ENCODE measurements around the gene LRCH2. TPM values are rescaled to one million over a fixed set of nuclear protein-coding genes. Genes with fewer than 3 reads are reported as not detected.

The LRCH2 gene
- total RNA-seq, 1 experiment from 2014 or later, result 6.6 TPM

- Mint-ChIP-seq H3K36me3 (ENCODE audit: insufficient read depth in 1 of 3, low read depth in 3 of 3) (peaks cover 24 to 33% (median 25%) of the 10 kb centered on the region in 3 experiments), H3K27me3 (ENCODE audit: low read depth) (no peaks in the 10 kb centered on the region), H3K4me1 (peaks cover 2 to 10% of the 10 kb centered on the region in 2 experiments; a peak in 3 of 4 replicates), H3K9me3 (peaks cover 19 to 22% of the 10 kb centered on the region in 2 experiments), H3K4me3 (no peak overlapping the region), H3K27ac (no peak overlapping the region; a peak in 1 of 7 replicates)
- Histone ChIP-seq H3K4me2 (ENCODE audit: insufficient read depth, insufficient read length, low read length) (no peak overlapping the region), H3K4me1 (ENCODE audit: insufficient read depth, low read length) (no peaks in the 10 kb centered on the region), H3K23ac (ENCODE audit: insufficient read length, low read depth, low read length) (no peak overlapping the region), H4K91ac (ENCODE audit: insufficient read length, low read depth, low read length) (no peak overlapping the region), H3K4ac (ENCODE audit: low read depth, low read length) (no peak overlapping the region), H2BK12ac (ENCODE audit: insufficient read length, low read depth, low read length) (no peak overlapping the region), H3K23me2 (ENCODE audit: insufficient read length, low read depth, low read length, poor library complexity, severe bottlenecking) (no peaks in the 10 kb centered on the region), H2BK5ac (ENCODE audit: insufficient read length, low read length) (no peak overlapping the region), H3K9ac (ENCODE audit: extremely low read depth, insufficient read length, low read length) (no peak overlapping the region), H3K79me2 (ENCODE audit: insufficient read depth, low read length) (no peaks in the 10 kb centered on the region), H2AFZ (ENCODE audit: low read length) (no peak overlapping the region), H3K14ac (ENCODE audit: insufficient read depth, low read length) (no peak overlapping the region), H2BK15ac (ENCODE audit: low read depth, low read length) (no peak overlapping the region), H4K20me1 (ENCODE audit: control insufficient read depth, insufficient read depth, insufficient read length) (no peaks in the 10 kb centered on the region), H3K27me3 (ENCODE audit: insufficient read depth, low read length) (no peaks in the 10 kb centered on the region), H3K56ac (ENCODE audit: insufficient read length, low read depth, low read length) (no peak overlapping the region), H2BK120ac (ENCODE audit: low read depth, low read length, poor library complexity, severe bottlenecking) (no peak overlapping the region), H4K5ac (ENCODE audit: insufficient read length, low read depth, low read length) (no peak overlapping the region), H2AK5ac (ENCODE audit: insufficient read length, low read length) (no peak overlapping the region), H3K27ac (ENCODE audit: insufficient read length, low read depth, low read length) (no peak overlapping the region), H2BK20ac (ENCODE audit: low read depth, low read length, poor library complexity, severe bottlenecking) (no peak overlapping the region), H3K79me1 (ENCODE audit: insufficient read depth, low read depth, low read length, poor library complexity, severe bottlenecking) (peaks cover 2% of the 10 kb centered on the region), H3T11ph (ENCODE audit: low read length) (no peak overlapping the region), H3K18ac (ENCODE audit: insufficient read length, low read depth, low read length) (no peak overlapping the region), H4K8ac (replicated peaks; ENCODE audit: insufficient read length, low read depth, low read length) (no peak overlapping the region), H3K9me3 (ENCODE audit: control insufficient read depth, low read depth, low read length) (no peaks in the 10 kb centered on the region)
- TF ChIP-seq, protein P1, sequence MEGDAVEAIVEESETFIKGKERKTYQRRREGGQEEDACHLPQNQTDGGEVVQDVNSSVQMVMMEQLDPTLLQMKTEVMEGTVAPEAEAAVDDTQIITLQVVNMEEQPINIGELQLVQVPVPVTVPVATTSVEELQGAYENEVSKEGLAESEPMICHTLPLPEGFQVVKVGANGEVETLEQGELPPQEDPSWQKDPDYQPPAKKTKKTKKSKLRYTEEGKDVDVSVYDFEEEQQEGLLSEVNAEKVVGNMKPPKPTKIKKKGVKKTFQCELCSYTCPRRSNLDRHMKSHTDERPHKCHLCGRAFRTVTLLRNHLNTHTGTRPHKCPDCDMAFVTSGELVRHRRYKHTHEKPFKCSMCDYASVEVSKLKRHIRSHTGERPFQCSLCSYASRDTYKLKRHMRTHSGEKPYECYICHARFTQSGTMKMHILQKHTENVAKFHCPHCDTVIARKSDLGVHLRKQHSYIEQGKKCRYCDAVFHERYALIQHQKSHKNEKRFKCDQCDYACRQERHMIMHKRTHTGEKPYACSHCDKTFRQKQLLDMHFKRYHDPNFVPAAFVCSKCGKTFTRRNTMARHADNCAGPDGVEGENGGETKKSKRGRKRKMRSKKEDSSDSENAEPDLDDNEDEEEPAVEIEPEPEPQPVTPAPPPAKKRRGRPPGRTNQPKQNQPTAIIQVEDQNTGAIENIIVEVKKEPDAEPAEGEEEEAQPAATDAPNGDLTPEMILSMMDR (conservative IDR thresholded peaks at IDR 0.05), result no peak
- no CpG with 5 or more reads among the region's 3 CpGs for WGBS (ENCODE audit: extremely low coverage, insufficient read length, low lambda C conversion rate)
- DNase-seq, result no peak
Measured at GRCh38 chrX:115214605-115215004, 19.3 kb downstream of the LRCH2 start.

Measured in H9 (cell line).